Sigmoid colon (tissue), 4 donors: ENCODE results near the gene TMEM59.

Source experiments
- CTCF ChIP-seq, 4 experiments: fragments of 450-650 bp in 3 of 4; fragments of 200-600 bp in 1 of 4; IDR thresholded peaks; one replicate each; pipeline ENCODE4 v1.5.1; 2016 to 2019; ENCODE audit warnings: antibody characterized with exemption in 4 of 4, mild to moderate bottlenecking in 3 of 4, moderate library complexity in 2 of 4
- POLR2A ChIP-seq, 2 donors: fragments of 450-650 bp; IDR thresholded peaks; one replicate each; pipeline ENCODE4 v1.6.1; 2016; ENCODE audit warnings: antibody characterized with exemption in 2 of 2, mild to moderate bottlenecking in 2 of 2, moderate library complexity in 2 of 2
- POLR2AphosphoS5 ChIP-seq, 4 donors: sonication (generic); formaldehyde crosslinking; IDR thresholded peaks; one replicate each; pipeline ENCODE4 v1.6.1; 2017; ENCODE audit warnings: antibody characterized with exemption in 4 of 4

DNA sequence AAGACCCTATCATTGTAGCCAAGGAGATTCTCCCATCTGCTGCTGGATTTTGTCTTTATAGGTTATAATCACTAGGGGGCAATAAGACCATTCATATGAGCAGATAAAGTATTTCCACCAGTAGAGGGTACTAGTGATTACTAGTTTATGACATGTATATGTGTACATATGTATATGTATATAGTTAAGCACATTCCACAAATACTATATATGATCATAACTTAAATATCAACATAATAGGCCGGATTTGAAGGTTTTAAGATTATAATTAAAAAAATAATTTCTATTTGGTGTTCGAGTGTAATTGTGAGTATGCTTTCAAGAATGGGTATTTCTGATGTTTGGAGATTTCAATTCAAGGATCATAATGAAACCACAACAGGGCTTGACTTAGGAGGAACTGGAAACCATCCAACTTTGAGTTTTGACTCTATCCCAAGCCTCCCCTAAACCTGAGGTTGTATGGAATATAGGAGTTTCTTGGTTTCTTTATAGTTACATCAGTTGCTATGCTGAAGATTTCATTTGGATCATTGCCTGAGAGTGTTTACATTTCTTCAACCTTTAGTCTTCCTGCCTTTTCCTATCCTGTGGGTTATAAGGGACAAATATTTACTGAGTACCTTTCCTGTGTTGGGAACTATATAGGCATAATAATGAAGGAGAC, 17.3 kb upstream of the TMEM59 start:
- TF ChIP-seq POLR2A (IDR thresholded peaks at IDR 0.05): no peak
- TF ChIP-seq POLR2AphosphoS5 (IDR thresholded peaks at IDR 0.05): no peak
- peak; percentile 20 to 64 (median 61) for TF ChIP-seq CTCF (IDR thresholded peaks at IDR 0.05)
